ENCODE data around the gene TAS1R1.

Gene TAS1R1

GRCh38 chr1:6513320-6513801, 41.7 kb upstream of the TAS1R1 start:
- Mint-ChIP-seq H3K9me3 (no peaks in the 10 kb centered on the region), H3K27ac (no peak overlapping the region), H3K4me3 (no peak overlapping the region), H3K4me1 (no peaks in the 10 kb centered on the region), H3K27me3 (no peaks in the 10 kb centered on the region), H3K36me3 (no peaks in the 10 kb centered on the region)

GRCh38 chr1:6515771-6516170, 39.3 kb upstream of the TAS1R1 start:
- Mint-ChIP-seq H3K4me3 (no peak overlapping the region), H3K27ac (no peak overlapping the region), H3K4me1 (no peaks in the 10 kb centered on the region), H3K36me3 (no peaks in the 10 kb centered on the region), H3K9me3 (no peaks in the 10 kb centered on the region), H3K27me3 (no peaks in the 10 kb centered on the region)

GRCh38 chr1:6517435-6517851, 37.7 kb upstream of the TAS1R1 start:
- Mint-ChIP-seq H3K9me3 (no peaks in the 10 kb centered on the region), H3K27ac (no peak overlapping the region), H3K36me3 (no peaks in the 10 kb centered on the region), H3K4me3 (no peak overlapping the region), H3K4me1 (no peaks in the 10 kb centered on the region), H3K27me3 (no peaks in the 10 kb centered on the region)

GRCh38 chr1:6519491-6519934, 35.6 kb upstream of the TAS1R1 start:
- no peak overlapping the region for H3K4me3 Mint-ChIP-seq
- H3K4me1 Mint-ChIP-seq, result no peaks in the 10 kb centered on the region
- no peaks in the 10 kb centered on the region for H3K27me3 Mint-ChIP-seq
- H3K9me3 Mint-ChIP-seq, result no peaks in the 10 kb centered on the region
- no peak overlapping the region for H3K27ac Mint-ChIP-seq
- peaks cover 2% of the 10 kb centered on the region for H3K36me3 Mint-ChIP-seq

- H3K4me3 Mint-ChIP-seq, result no peak overlapping the region
- H3K27me3 Mint-ChIP-seq, result no peaks in the 10 kb centered on the region
- H3K27ac Mint-ChIP-seq, result no peak overlapping the region
- no peaks in the 10 kb centered on the region for H3K9me3 Mint-ChIP-seq
- H3K36me3 Mint-ChIP-seq, result peaks cover 2% of the 10 kb centered on the region
- no peaks in the 10 kb centered on the region for H3K4me1 Mint-ChIP-seq
Measured at GRCh38 chr1:6519935-6520671, 35.0 kb upstream of the TAS1R1 start.

GRCh38 chr1:6521536-6521935, 33.6 kb upstream of the TAS1R1 start:
- H3K4me3 Mint-ChIP-seq, result no peak overlapping the region
- no peaks in the 10 kb centered on the region for H3K27me3 Mint-ChIP-seq
- H3K36me3 Mint-ChIP-seq, result peaks cover 2% of the 10 kb centered on the region
- no peaks in the 10 kb centered on the region for H3K4me1 Mint-ChIP-seq
- no peak overlapping the region for H3K27ac Mint-ChIP-seq
- no peaks in the 10 kb centered on the region for H3K9me3 Mint-ChIP-seq

- Mint-ChIP-seq H3K36me3 (peaks cover 7% of the 10 kb centered on the region), H3K4me1 (no peaks in the 10 kb centered on the region), H3K27me3 (no peaks in the 10 kb centered on the region), H3K27ac (no peak overlapping the region), H3K9me3 (no peaks in the 10 kb centered on the region), H3K4me3 (no peak overlapping the region)
Measured at GRCh38 chr1:6523566-6523965, 31.5 kb upstream of the TAS1R1 start.

- peaks cover 7% of the 10 kb centered on the region for H3K36me3 Mint-ChIP-seq
- H3K4me3 Mint-ChIP-seq, result no peak overlapping the region
- H3K27me3 Mint-ChIP-seq, result no peaks in the 10 kb centered on the region
- H3K9me3 Mint-ChIP-seq, result no peaks in the 10 kb centered on the region
- no peak overlapping the region for H3K27ac Mint-ChIP-seq
- H3K4me1 Mint-ChIP-seq, result no peaks in the 10 kb centered on the region
Measured at GRCh38 chr1:6526316-6526715, 28.8 kb upstream of the TAS1R1 start.

- Mint-ChIP-seq H3K4me3 (no peak overlapping the region), H3K36me3 (peaks cover 9% of the 10 kb centered on the region), H3K27ac (no peak overlapping the region), H3K27me3 (no peaks in the 10 kb centered on the region), H3K4me1 (no peaks in the 10 kb centered on the region), H3K9me3 (no peaks in the 10 kb centered on the region)
Measured at GRCh38 chr1:6528492-6528891, 26.6 kb upstream of the TAS1R1 start.

- Mint-ChIP-seq H3K4me1 (peaks cover 4% of the 10 kb centered on the region), H3K27ac (no peak overlapping the region), H3K4me3 (no peak overlapping the region), H3K9me3 (no peaks in the 10 kb centered on the region), H3K27me3 (no peaks in the 10 kb centered on the region), H3K36me3 (peaks cover 10% of the 10 kb centered on the region)
Measured at GRCh38 chr1:6530504-6531160, 24.5 kb upstream of the TAS1R1 start.

GRCh38 chr1:6531996-6532395, 23.1 kb upstream of the TAS1R1 start:
- H3K36me3 Mint-ChIP-seq, result peaks cover 10% of the 10 kb centered on the region

GRCh38 chr1:6534248-6534822, 20.8 kb upstream of the TAS1R1 start:
- Mint-ChIP-seq H3K36me3 (peaks cover 5% of the 10 kb centered on the region), H3K27ac (no peak overlapping the region), H3K4me3 (no peak overlapping the region), H3K9me3 (no peaks in the 10 kb centered on the region), H3K27me3 (no peaks in the 10 kb centered on the region), H3K4me1 (peaks cover 14% of the 10 kb centered on the region)

More at GRCh38 chr1:6531996-6532395, 23.1 kb upstream of the TAS1R1 start:
- H3K4me3 Mint-ChIP-seq, result no peak overlapping the region
- no peaks in the 10 kb centered on the region for H3K9me3 Mint-ChIP-seq
- H3K27ac Mint-ChIP-seq, result no peak overlapping the region
- H3K27me3 Mint-ChIP-seq, result no peaks in the 10 kb centered on the region
- peaks cover 5% of the 10 kb centered on the region for H3K4me1 Mint-ChIP-seq

GRCh38 chr1:6535214-6535613, 19.9 kb upstream of the TAS1R1 start:
- Mint-ChIP-seq H3K4me3 (no peak overlapping the region), H3K9me3 (no peaks in the 10 kb centered on the region), H3K27me3 (no peaks in the 10 kb centered on the region), H3K27ac (no peak overlapping the region), H3K4me1 (peaks cover 14% of the 10 kb centered on the region), H3K36me3 (peaks cover 5% of the 10 kb centered on the region)

GRCh38 chr1:6536291-6536690, 18.8 kb upstream of the TAS1R1 start:
- Mint-ChIP-seq H3K4me3 (no peak overlapping the region), H3K36me3 (peaks cover 5% of the 10 kb centered on the region), H3K27ac (no peak overlapping the region), H3K4me1 (peaks cover 14% of the 10 kb centered on the region), H3K27me3 (no peaks in the 10 kb centered on the region), H3K9me3 (no peaks in the 10 kb centered on the region)

GRCh38 chr1:6538956-6539355, 16.2 kb upstream of the TAS1R1 start:
- no peak overlapping the region for H3K4me3 Mint-ChIP-seq
- no peak overlapping the region for H3K27ac Mint-ChIP-seq
- no peaks in the 10 kb centered on the region for H3K27me3 Mint-ChIP-seq
- no peaks in the 10 kb centered on the region for H3K9me3 Mint-ChIP-seq
- peaks cover 14% of the 10 kb centered on the region for H3K4me1 Mint-ChIP-seq
- H3K36me3 Mint-ChIP-seq, result peaks cover 6% of the 10 kb centered on the region

GRCh38 chr1:6544831-6545230, 10.3 kb upstream of the TAS1R1 start:
- H3K27me3 Mint-ChIP-seq, result no peaks in the 10 kb centered on the region
- H3K36me3 Mint-ChIP-seq, result peaks cover 26% of the 10 kb centered on the region
- no peaks in the 10 kb centered on the region for H3K9me3 Mint-ChIP-seq
- peaks cover 28% of the 10 kb centered on the region for H3K4me1 Mint-ChIP-seq
- H3K27ac Mint-ChIP-seq, result peak overlapping the region; percentile 49
- H3K4me3 Mint-ChIP-seq, result peak overlapping the region; percentile 9

All from activated naive CD4-positive, alpha-beta T cell treated with anti-CD3 and anti-CD28 coated beads, Interleukin-2, amount 50 U/mL, for 24 hours (primary cell).